NCI-H446 treated with DMSO at 0.1 percent for 48 hours (cell line): ENCODE measurements around the gene DMAC2L.
"Not testable (repeated sequence)": the region's sequence is repeated elsewhere in the genome, so short reads cannot be mapped to it uniquely, and the experiment has no call there.

Experiments used
- DNase-seq: peaks from one replicate; lab custom pipeline; 2025; lab: John Stamatoyannopoulos, UW

DMAC2L gene

DNA sequence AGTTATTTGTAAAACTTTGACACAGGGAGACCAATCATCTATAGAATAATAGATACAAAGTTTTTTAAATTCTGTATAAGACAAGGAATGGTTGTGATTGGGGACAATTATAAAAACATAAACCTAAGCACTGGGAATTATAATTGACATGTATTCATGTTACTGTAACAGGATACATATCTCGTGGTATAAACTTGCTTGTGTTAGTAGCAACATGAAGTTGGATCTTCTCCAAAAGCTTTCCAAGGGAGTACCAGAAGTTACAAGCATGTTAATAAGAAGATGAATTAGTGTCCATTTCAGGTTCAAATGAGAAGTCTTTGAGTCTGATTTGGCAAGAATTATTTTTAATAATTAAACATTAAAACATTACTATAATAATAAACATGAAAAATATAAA, 42.4 kb downstream of the DMAC2L start:
- peak; percentile 5 for DNase-seq

GRCh38 chr14:50355692-50356091, 43.6 kb downstream of the DMAC2L start:
- no peak for DNase-seq

DNA sequence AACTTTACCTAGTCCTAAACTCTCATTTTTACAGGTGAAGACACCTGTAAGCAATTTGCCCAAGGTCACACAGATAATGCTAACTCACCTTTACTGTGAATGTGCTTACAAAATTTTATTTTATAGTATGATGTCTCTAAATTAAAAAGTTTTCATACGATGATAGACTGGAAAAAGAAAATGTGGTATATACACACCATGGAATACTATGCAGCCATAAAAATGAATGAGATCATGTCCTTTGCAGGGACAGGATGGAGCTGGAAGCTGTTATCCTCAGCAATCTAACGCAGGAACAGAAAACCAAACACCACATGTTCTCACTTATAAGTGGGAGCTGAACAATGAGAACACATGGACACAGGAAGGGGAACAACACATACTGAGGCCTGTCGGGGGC, 44.2 kb downstream of the DMAC2L start:
- DNase-seq, result not testable (repeated sequence)

GRCh38 chr14:50357124-50357523, 45.0 kb downstream of the DMAC2L start:
- no peak for DNase-seq

GRCh38 chr14:50357753-50358395, 45.8 kb downstream of the DMAC2L start:
- DNase-seq, result no peak

- no peak for DNase-seq
Measured at GRCh38 chr14:50359631-50360030, 47.5 kb downstream of the DMAC2L start.

GRCh38 chr14:50360093-50360492, 48.0 kb downstream of the DMAC2L start:
- no peak for DNase-seq

- no peak for DNase-seq
Measured at GRCh38 chr14:50360851-50361250, 48.7 kb downstream of the DMAC2L start.

DNA sequence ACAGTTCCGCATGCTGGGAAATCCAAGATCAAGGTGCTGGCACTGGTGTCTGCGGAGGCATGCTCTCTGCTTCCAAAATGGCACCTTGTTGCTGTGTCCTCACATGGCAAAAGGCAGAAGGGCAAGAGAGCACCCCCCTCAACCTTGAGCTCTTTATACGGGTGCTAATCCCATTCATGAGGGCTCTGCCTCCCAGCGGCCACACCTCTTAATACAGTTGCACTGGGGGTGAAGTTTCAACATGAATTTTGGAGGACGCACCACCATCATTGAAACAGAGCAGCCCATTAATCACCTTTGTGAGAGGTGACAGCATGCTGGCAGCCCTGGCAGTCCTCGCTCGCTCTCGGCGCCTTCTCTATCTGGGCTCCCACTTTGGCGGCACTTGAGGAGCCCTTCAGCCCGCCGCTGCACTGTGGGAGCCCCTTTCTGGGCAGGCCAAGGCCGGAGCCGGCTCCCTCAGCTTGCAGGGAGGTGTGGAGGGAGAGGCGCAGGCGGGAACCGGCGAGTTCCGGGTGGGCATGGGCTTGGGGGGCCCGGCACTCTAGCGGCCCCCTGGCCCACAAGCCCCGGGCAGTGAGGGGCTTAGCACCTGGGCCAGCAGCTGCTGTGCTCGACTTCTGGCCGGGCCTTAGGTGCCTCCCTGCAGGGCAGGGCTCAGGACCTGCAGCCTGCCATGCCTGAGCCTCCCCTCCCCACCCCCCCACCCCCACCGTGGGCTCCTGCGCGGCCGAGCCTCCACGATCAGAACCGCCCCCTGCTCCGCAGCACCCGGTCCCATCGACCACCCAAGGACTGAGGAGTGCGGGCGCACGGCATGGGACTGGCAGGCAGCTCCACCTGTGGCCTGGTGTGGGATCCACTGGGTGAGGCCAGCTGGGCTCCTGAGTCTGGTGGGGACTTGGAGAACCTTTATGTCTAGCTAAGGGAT, 49.6 kb downstream of the DMAC2L start:
- not testable (repeated sequence) for DNase-seq

DNA sequence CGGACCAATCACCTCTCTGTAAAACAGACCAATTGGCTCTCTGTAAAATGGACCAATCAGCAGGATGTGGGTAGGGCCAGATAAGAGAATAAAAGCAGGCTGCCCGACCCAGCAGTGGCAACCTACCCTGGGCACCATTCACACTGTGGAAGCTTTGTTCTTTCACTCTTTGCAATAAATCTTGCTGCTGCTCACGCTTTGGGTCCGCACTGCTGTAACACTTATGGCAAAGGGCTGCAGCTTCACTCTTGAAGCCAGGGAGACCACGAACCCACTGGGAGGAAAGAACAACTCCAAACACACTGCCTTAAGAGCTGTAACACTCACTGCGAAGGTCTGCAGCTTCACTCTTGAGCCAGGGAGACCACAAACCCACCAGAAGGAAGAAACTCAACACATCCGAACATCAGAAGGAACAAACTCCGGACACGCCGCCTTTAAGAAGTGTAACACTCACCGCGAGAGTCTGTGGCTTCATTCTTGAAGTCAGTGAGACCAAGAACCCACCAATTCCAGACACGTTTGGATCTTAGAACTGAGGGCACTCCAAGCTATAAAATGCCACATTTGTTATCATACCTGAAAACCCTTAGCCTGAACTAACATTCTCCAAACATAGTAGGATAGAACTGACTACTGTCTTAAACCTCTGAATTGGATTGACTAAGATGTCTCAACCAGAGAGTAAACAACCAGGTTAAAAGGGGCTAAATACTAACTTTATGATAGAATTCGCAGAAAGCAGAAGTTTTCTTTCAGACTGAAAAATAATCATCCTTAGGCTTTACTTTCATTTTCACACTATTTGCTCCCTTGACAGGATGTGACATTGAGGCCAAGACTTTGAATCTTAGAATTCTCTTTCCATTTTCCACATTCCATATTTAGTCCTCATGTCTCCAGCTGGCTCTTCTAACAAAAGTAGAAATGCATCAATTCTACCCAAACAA, 50.9 kb downstream of the DMAC2L start:
- DNase-seq, result no peak

DNA sequence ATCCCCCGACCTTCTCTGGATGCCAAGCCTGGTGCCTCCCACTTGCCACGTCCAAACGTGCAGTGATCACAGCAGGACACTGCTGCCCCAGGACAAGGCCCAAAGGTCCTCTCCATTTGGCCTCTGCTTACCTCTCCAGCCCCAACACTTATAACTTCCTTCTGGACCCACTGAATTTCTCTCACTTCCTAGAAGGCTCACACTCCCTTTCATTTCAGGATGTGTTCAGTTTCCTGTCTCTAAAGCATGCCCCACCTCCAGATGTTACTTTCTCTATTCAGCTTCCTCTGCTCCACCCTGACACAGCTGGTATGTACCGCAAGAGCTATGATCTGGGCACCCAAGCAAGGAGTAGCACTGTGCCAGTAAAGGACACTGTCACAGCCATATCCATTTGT, 51.6 kb downstream of the DMAC2L start:
- DNase-seq, result no peak

DNA sequence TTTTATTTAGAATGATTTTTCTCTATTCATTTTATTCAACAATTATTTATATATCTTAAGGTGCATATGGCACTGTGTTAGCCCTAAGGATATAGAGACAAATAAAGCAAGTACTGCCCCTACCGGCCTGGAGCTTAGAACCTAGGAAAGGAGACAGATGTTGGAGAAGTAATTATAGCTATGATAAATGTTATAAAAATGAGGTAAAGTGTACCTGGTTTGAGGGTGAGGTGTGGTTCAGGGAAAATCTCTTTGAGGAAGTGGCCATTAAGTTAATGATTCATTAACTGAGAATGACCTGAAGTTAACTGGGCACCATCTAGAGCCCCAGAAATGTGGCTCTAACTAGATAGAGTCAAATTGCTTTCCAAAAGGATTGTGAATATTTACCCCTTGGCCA, 52.7 kb downstream of the DMAC2L start:
- no peak for DNase-seq

DNA sequence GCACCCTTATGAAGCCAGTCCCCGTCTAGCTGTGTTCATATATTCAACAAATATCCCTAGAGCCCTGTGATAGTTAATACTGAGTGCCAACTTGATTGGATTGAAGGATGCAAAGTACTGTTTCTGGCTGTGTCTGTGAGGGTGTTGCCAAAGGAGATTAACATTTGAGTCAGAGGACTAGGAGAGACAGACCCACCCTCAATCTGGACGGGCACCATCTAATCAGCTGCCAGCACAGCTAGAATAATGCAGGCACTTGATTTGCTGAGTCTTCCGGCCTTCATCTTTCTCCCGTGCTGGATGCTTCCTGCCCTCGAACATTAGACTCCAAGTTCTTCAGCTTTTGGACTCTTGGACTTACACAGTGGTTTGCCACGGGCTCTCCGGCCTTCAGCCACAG, 53.4 kb downstream of the DMAC2L start:
- DNase-seq, result peak; percentile 40

- no peak for DNase-seq
Measured at GRCh38 chr14:50366115-50366514, 54.0 kb downstream of the DMAC2L start.

DNA sequence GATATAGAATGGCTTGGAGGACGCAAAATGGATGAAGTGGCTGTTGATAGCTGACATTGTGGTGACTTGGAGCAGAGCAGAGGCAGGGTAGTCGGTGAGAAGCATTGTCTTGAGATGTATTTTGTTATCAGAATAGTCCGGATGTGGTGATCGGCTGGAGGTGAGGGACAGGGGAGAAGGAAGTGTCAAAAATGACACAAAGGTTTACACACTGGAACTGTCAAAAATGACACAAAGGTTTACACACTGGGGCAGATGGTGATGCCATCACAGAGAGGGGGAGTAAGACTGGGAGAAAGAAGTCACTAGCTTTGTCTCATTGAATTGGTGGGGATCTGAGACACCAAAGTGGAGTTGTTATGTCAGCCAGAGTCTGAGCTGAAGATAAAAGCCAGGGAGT, 54.5 kb downstream of the DMAC2L start:
- DNase-seq, result no peak

DNA sequence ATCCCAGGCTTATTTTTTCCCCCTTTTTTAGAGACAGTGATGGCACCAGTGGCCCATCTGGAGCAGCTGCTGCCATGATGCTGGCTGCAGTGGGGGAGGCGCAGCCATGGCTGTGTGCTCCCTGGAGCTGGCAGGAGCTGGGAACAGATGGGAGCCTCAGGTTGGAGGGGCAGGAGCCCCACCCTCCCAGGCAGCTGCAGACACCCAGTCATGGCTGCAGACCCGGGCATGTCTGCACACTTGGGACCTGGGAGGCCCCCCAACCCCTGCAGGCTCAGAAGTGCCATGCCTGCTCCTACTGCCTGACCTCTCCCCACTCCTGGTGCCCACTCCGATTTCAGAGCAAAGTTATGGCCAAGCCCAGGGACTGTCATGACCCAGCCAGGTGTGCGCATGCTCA, 59.4 kb downstream of the DMAC2L start:
- DNase-seq, result no peak

DNA sequence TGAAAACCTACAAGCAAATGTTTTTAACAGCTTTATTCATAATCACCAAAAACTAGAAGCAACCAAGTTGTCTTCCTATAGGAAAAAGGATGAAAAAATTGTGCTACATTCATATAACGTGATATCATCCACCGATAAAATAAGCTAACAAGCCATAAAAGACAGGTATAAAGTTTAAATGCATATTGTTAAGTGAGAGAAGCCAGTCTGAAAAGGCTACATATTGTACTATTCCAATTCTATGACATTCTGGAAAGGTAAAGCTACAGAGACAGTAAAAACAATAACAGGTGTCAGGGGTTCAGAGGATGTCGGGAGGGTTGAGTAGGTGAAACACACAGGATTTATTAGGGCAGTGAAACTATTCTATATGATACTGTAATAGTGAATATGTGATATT, 61.8 kb downstream of the DMAC2L start:
- DNase-seq, result no peak

GRCh38 chr14:50375760-50376159, 63.6 kb downstream of the DMAC2L start:
- DNase-seq, result no peak
